Measurements from ENCODE around the gene MYOD1.

MYOD1 gene

GRCh38 chr11:17763703-17764102, 44.3 kb downstream of the MYOD1 start:
- Histone ChIP-seq H3K27ac (ENCODE audit: low read depth in 2 of 2, low read length in 2 of 2) (no peak overlapping the region), H3K36me3 (ENCODE audit: control insufficient read depth in 2 of 2, insufficient read depth in 2 of 2, low read length in 2 of 2) (no peaks in the 10 kb centered on the region), H3K27me3 (ENCODE audit: control insufficient read depth in 2 of 2, insufficient read depth in 2 of 2, low read length in 2 of 2) (no peaks in the 10 kb centered on the region), H3K9me3 (ENCODE audit: control insufficient read depth in 2 of 2, low read length in 2 of 2) (no peaks in the 10 kb centered on the region), H3K9ac (ENCODE audit: low read depth in 1 of 2, low read length in 2 of 2) (no peak overlapping the region), H3K4me3 (ENCODE audit: low read length in 2 of 2) (no peak overlapping the region), H3K4me1 (ENCODE audit: control insufficient read depth in 2 of 2, insufficient read depth in 2 of 2, low read length in 2 of 2) (no peaks in the 10 kb centered on the region)

DNA sequence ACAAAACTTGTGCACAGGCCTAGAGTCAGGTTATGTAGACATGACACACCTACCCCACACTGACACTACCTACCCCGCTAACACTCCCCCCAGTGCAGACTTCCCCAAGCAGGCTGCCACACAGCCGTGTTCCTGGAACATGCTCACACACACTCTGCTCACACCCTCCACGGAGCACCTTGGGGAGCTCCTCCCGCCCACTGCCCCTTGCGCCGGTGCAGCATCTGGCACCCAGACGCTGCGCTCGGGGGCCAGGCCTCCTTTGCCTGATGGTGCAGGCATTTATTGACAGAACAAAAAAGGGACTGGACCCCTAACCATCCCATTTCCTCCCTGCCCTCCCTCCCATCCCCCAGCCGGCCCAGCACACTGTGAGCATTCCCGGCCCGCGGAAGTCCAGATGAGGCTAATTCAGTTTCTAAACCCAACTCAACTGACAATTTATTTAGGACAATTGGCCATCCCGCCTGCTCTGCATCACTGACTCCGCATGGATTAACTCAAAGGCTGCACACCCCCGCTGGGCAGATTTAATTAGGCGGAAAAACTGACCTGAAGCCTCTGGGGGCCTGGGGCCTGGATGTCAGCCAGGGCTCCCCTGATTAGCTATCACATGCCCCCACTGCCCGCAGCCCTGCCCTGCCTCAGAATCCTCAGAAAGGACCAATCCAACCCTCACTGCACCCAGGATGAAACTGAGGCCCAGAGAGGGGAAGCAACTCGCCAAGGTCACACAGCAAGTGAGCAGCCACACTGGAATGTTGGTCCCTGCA, 45.3 kb downstream of the MYOD1 start:
- Histone ChIP-seq H3K27ac (ENCODE audit: low read depth in 2 of 2, low read length in 2 of 2) (no peak overlapping the region), H3K27me3 (ENCODE audit: control insufficient read depth in 2 of 2, insufficient read depth in 2 of 2, low read length in 2 of 2) (no peaks in the 10 kb centered on the region), H3K9ac (ENCODE audit: low read depth in 1 of 2, low read length in 2 of 2) (no peak overlapping the region), H3K36me3 (ENCODE audit: control insufficient read depth in 2 of 2, insufficient read depth in 2 of 2, low read length in 2 of 2) (no peaks in the 10 kb centered on the region), H3K9me3 (ENCODE audit: control insufficient read depth in 2 of 2, low read length in 2 of 2) (no peaks in the 10 kb centered on the region), H3K4me1 (ENCODE audit: control insufficient read depth in 2 of 2, insufficient read depth in 2 of 2, low read length in 2 of 2) (peaks cover 0 to under 1% of the 10 kb centered on the region in 2 donors), H3K4me3 (ENCODE audit: low read length in 2 of 2) (no peak overlapping the region)

DNA sequence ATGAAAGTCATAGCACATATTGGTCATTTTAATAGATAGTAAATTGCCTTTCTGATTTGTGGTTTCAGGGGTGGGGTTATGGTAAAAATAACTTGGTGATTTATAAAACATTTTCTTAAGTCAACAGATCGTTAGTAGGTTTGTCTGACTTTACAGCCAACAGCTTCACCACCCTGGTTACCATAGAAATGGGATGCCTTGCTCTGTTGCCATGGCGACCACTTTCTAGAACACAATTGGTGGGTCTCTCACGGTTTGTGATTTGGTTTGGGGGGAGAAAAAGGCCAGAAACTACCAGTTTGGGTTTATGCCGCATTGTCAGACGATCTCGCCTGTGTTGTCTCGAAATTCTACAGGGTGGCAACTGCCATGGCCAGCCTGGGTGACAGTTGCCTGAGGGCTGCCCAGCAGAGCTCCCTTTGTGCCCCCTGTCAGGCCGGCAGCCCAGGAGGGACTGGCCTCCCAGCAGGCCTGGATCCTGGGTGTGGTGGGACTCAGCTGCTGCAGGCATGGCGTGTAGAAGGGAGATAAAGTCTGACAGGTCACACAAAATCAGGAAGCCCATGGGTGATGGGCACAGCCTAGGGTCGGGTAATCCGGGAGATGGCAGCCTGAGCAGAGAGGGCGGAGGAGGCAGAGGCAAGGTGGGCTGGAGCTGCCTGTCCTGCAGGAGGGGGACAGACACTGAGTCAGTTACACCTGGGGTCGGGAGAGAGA, 46.1 kb downstream of the MYOD1 start:
- no peaks in the 10 kb centered on the region for H3K27me3 ChIP-seq (ENCODE audit: control insufficient read depth in 2 of 2, insufficient read depth in 2 of 2, low read length in 2 of 2)
- H3K27ac ChIP-seq (ENCODE audit: low read depth in 2 of 2, low read length in 2 of 2) = no peak overlapping the region
- H3K36me3 ChIP-seq (ENCODE audit: control insufficient read depth in 2 of 2, insufficient read depth in 2 of 2, low read length in 2 of 2) = no peaks in the 10 kb centered on the region
- H3K4me3 ChIP-seq (ENCODE audit: low read length in 2 of 2) = no peak overlapping the region
- no peaks in the 10 kb centered on the region for H3K9me3 ChIP-seq (ENCODE audit: control insufficient read depth in 2 of 2, low read length in 2 of 2)
- H3K9ac ChIP-seq (ENCODE audit: low read depth in 1 of 2, low read length in 2 of 2) = no peak overlapping the region
- peaks cover 7 to 8% of the 10 kb centered on the region in 2 donors for H3K4me1 ChIP-seq (ENCODE audit: control insufficient read depth in 2 of 2, insufficient read depth in 2 of 2, low read length in 2 of 2)

- no peak overlapping the region for H3K9ac ChIP-seq (ENCODE audit: low read depth in 1 of 2, low read length in 2 of 2)
- no peaks in the 10 kb centered on the region for H3K36me3 ChIP-seq (ENCODE audit: control insufficient read depth in 2 of 2, insufficient read depth in 2 of 2, low read length in 2 of 2)
- H3K27ac ChIP-seq (ENCODE audit: low read depth in 2 of 2, low read length in 2 of 2) = no peak overlapping the region
- H3K27me3 ChIP-seq (ENCODE audit: control insufficient read depth in 2 of 2, insufficient read depth in 2 of 2, low read length in 2 of 2) = no peaks in the 10 kb centered on the region
- H3K4me1 ChIP-seq (ENCODE audit: control insufficient read depth in 2 of 2, insufficient read depth in 2 of 2, low read length in 2 of 2) = peaks cover 11% of the 10 kb centered on the region in 2 donors
- no peak overlapping the region for H3K4me3 ChIP-seq (ENCODE audit: low read length in 2 of 2)
- no peaks in the 10 kb centered on the region for H3K9me3 ChIP-seq (ENCODE audit: control insufficient read depth in 2 of 2, low read length in 2 of 2)
These were observed 46.6 kb downstream of the MYOD1 start for GRCh38 chr11:17766073-17766359.

GRCh38 chr11:17766590-17766989, 47.2 kb downstream of the MYOD1 start:
- peaks cover 11% of the 10 kb centered on the region in 2 donors for H3K4me1 ChIP-seq (ENCODE audit: control insufficient read depth in 2 of 2, insufficient read depth in 2 of 2, low read length in 2 of 2)
- no peak overlapping the region for H3K4me3 ChIP-seq (ENCODE audit: low read length in 2 of 2)
- H3K27me3 ChIP-seq (ENCODE audit: control insufficient read depth in 2 of 2, insufficient read depth in 2 of 2, low read length in 2 of 2) = no peaks in the 10 kb centered on the region
- H3K9me3 ChIP-seq (ENCODE audit: control insufficient read depth in 2 of 2, low read length in 2 of 2) = no peaks in the 10 kb centered on the region
- no peaks in the 10 kb centered on the region for H3K36me3 ChIP-seq (ENCODE audit: control insufficient read depth in 2 of 2, insufficient read depth in 2 of 2, low read length in 2 of 2)
- no peak overlapping the region for H3K27ac ChIP-seq (ENCODE audit: low read depth in 2 of 2, low read length in 2 of 2)
- H3K9ac ChIP-seq (ENCODE audit: low read depth in 1 of 2, low read length in 2 of 2) = no peak overlapping the region

GRCh38 chr11:17767301-17767885, 48.0 kb downstream of the MYOD1 start:
- no peak overlapping the region for H3K4me3 ChIP-seq (ENCODE audit: low read length in 2 of 2)
- H3K9me3 ChIP-seq (ENCODE audit: control insufficient read depth in 2 of 2, low read length in 2 of 2) = no peaks in the 10 kb centered on the region
- peaks cover 11% of the 10 kb centered on the region in 2 donors for H3K4me1 ChIP-seq (ENCODE audit: control insufficient read depth in 2 of 2, insufficient read depth in 2 of 2, low read length in 2 of 2)
- H3K27ac ChIP-seq (ENCODE audit: low read depth in 2 of 2, low read length in 2 of 2) = no peak overlapping the region
- no peaks in the 10 kb centered on the region for H3K27me3 ChIP-seq (ENCODE audit: control insufficient read depth in 2 of 2, insufficient read depth in 2 of 2, low read length in 2 of 2)
- no peak overlapping the region for H3K9ac ChIP-seq (ENCODE audit: low read depth in 1 of 2, low read length in 2 of 2)
- H3K36me3 ChIP-seq (ENCODE audit: control insufficient read depth in 2 of 2, insufficient read depth in 2 of 2, low read length in 2 of 2) = no peaks in the 10 kb centered on the region

DNA sequence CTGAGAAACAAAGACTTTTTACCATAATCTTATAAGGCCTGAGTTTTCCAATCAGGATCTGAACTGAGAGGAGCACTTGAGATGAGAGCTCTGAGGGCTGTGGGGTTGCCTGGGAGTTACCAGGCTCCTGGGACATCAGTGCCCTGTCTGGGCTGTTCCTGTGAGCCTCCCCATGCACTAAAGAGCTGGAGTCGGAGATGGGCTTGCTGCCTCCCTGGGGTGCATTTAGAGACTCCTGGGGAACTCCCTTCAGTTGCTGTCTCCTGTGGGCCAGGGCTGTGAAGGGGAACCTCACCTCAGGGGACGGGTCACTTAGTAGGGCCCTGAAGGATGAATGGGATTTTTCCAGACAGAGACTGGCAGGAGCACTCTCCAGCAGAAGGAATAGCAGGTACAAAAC, 48.5 kb downstream of the MYOD1 start:
- no peak overlapping the region for H3K27ac ChIP-seq (ENCODE audit: low read depth in 2 of 2, low read length in 2 of 2)
- H3K9ac ChIP-seq (ENCODE audit: low read depth in 1 of 2, low read length in 2 of 2) = no peak overlapping the region
- H3K36me3 ChIP-seq (ENCODE audit: control insufficient read depth in 2 of 2, insufficient read depth in 2 of 2, low read length in 2 of 2) = no peaks in the 10 kb centered on the region
- no peaks in the 10 kb centered on the region for H3K9me3 ChIP-seq (ENCODE audit: control insufficient read depth in 2 of 2, low read length in 2 of 2)
- no peak overlapping the region for H3K4me3 ChIP-seq (ENCODE audit: low read length in 2 of 2)
- H3K4me1 ChIP-seq (ENCODE audit: control insufficient read depth in 2 of 2, insufficient read depth in 2 of 2, low read length in 2 of 2) = peaks cover 11% of the 10 kb centered on the region in 2 donors
- no peaks in the 10 kb centered on the region for H3K27me3 ChIP-seq (ENCODE audit: control insufficient read depth in 2 of 2, insufficient read depth in 2 of 2, low read length in 2 of 2)

- H3K27me3 ChIP-seq (ENCODE audit: control insufficient read depth in 2 of 2, insufficient read depth in 2 of 2, low read length in 2 of 2) = no peaks in the 10 kb centered on the region
- H3K4me1 ChIP-seq (ENCODE audit: control insufficient read depth in 2 of 2, insufficient read depth in 2 of 2, low read length in 2 of 2) = peaks cover 11% of the 10 kb centered on the region in 2 donors
- H3K4me3 ChIP-seq (ENCODE audit: low read length in 2 of 2) = no peak overlapping the region
- H3K36me3 ChIP-seq (ENCODE audit: control insufficient read depth in 2 of 2, insufficient read depth in 2 of 2, low read length in 2 of 2) = no peaks in the 10 kb centered on the region
- H3K9me3 ChIP-seq (ENCODE audit: control insufficient read depth in 2 of 2, low read length in 2 of 2) = no peaks in the 10 kb centered on the region
- no peak overlapping the region for H3K9ac ChIP-seq (ENCODE audit: low read depth in 1 of 2, low read length in 2 of 2)
- no peak overlapping the region for H3K27ac ChIP-seq (ENCODE audit: low read depth in 2 of 2, low read length in 2 of 2)
These were observed 49.2 kb downstream of the MYOD1 start for GRCh38 chr11:17768547-17768946.

- Histone ChIP-seq H3K36me3 (ENCODE audit: control insufficient read depth in 2 of 2, insufficient read depth in 2 of 2, low read length in 2 of 2) (no peaks in the 10 kb centered on the region), H3K27me3 (ENCODE audit: control insufficient read depth in 2 of 2, insufficient read depth in 2 of 2, low read length in 2 of 2) (no peaks in the 10 kb centered on the region), H3K9me3 (ENCODE audit: control insufficient read depth in 2 of 2, low read length in 2 of 2) (no peaks in the 10 kb centered on the region), H3K4me1 (ENCODE audit: control insufficient read depth in 2 of 2, insufficient read depth in 2 of 2, low read length in 2 of 2) (peaks cover 11% of the 10 kb centered on the region in 2 donors), H3K9ac (ENCODE audit: low read depth in 1 of 2, low read length in 2 of 2) (no peak overlapping the region), H3K4me3 (ENCODE audit: low read length in 2 of 2) (no peak overlapping the region), H3K27ac (ENCODE audit: low read depth in 2 of 2, low read length in 2 of 2) (no peak overlapping the region)
These were observed 49.8 kb downstream of the MYOD1 start for GRCh38 chr11:17769218-17769617.

GRCh38 chr11:17770048-17770652, 50.8 kb downstream of the MYOD1 start:
- peaks cover 11% of the 10 kb centered on the region in 2 donors for H3K4me1 ChIP-seq (ENCODE audit: control insufficient read depth in 2 of 2, insufficient read depth in 2 of 2, low read length in 2 of 2)
- H3K27me3 ChIP-seq (ENCODE audit: control insufficient read depth in 2 of 2, insufficient read depth in 2 of 2, low read length in 2 of 2) = no peaks in the 10 kb centered on the region
- no peak overlapping the region for H3K27ac ChIP-seq (ENCODE audit: low read depth in 2 of 2, low read length in 2 of 2)
- H3K4me3 ChIP-seq (ENCODE audit: low read length in 2 of 2) = no peak overlapping the region
- H3K9ac ChIP-seq (ENCODE audit: low read depth in 1 of 2, low read length in 2 of 2) = no peak overlapping the region
- no peaks in the 10 kb centered on the region for H3K36me3 ChIP-seq (ENCODE audit: control insufficient read depth in 2 of 2, insufficient read depth in 2 of 2, low read length in 2 of 2)
- no peaks in the 10 kb centered on the region for H3K9me3 ChIP-seq (ENCODE audit: control insufficient read depth in 2 of 2, low read length in 2 of 2)

All from mucosa of rectum (tissue), 2 donors.